Liver (tissue), 9 donors: ENCODE measurements around the gene LAMA5. TPM values are rescaled to one million over a fixed set of nuclear protein-coding genes. Genes with fewer than 3 reads are reported as not detected.

Experiments used
- DNase-seq: peaks from one replicate; pipeline ENCODE4 v3.0.0-alpha.2; 2017; ENCODE audit warnings: low spot score
- H3K27ac ChIP-seq, 2 donors: one replicate each; pipeline ENCODE4 v1.7.0; 2013; ENCODE audit warnings: inconsistent platforms in 2 of 2, low read length in 2 of 2, control low read depth in 1 of 2, low read depth in 1 of 2, mild to moderate bottlenecking in 1 of 2
- H3K27me3 ChIP-seq, 4 donors: one replicate each; pipeline versions ENCODE4 v1.6.1 to v1.7.0; 2013; ENCODE audit warnings: low read length in 3 of 4, inconsistent platforms in 1 of 4, mild to moderate bottlenecking in 1 of 4, moderate library complexity in 1 of 4; ENCODE audit not compliant: control insufficient read depth in 4 of 4, insufficient read depth in 4 of 4
- H3K36me3 ChIP-seq, 4 donors: one replicate each; pipeline versions ENCODE4 v1.6.1 to v1.7.0; 2013; ENCODE audit warnings: low read length in 3 of 4, mild to moderate bottlenecking in 3 of 4, low read depth in 1 of 4, moderate library complexity in 1 of 4; ENCODE audit not compliant: control insufficient read depth in 4 of 4, insufficient read depth in 3 of 4
- H3K4me1 ChIP-seq, 4 donors: one replicate each; pipeline versions ENCODE4 v1.6.1 to v1.7.0; 2013; ENCODE audit warnings: low read length in 3 of 4, mild to moderate bottlenecking in 3 of 4, moderate library complexity in 1 of 4; ENCODE audit not compliant: control insufficient read depth in 4 of 4, insufficient read depth in 4 of 4
- H3K4me3 ChIP-seq, 3 donors: one replicate each; pipeline versions ENCODE4 v1.6.1 to v1.7.0; 2013; ENCODE audit warnings: low read length in 3 of 3, control low read depth in 1 of 3, low read depth in 1 of 3, mild to moderate bottlenecking in 1 of 3
- H3K9ac ChIP-seq, 2 donors: one replicate each; pipeline ENCODE4 v1.7.0; 2013; ENCODE audit warnings: low read length in 2 of 2, mild to moderate bottlenecking in 2 of 2, moderate library complexity in 2 of 2, control low read depth in 1 of 2, low read depth in 1 of 2
- H3K9me3 ChIP-seq, 4 donors: one replicate each; pipeline versions ENCODE4 v1.6.1 to v1.7.0; 2013; ENCODE audit warnings: low read length in 3 of 4; ENCODE audit not compliant: control insufficient read depth in 4 of 4
- EGR1 ChIP-seq, 2 donors: IDR thresholded peaks; 2 replicates each; pipeline ENCODE4 v1.6.1; 2016 to 2018; ENCODE audit warnings: antibody characterized with exemption in 2 of 2, low read depth in 2 of 2
- FOXA1 ChIP-seq: IDR thresholded peaks from 2 replicates; pipeline ENCODE4 v1.6.1; 2016; ENCODE audit warnings: antibody characterized with exemption
- FOXA2 ChIP-seq: IDR thresholded peaks from 2 replicates; pipeline ENCODE4 v1.6.1; 2016; ENCODE audit warnings: antibody characterized with exemption
- GABPA ChIP-seq, 2 donors: IDR thresholded peaks in 1 of 2; conservative IDR thresholded peaks in 1 of 2; 2 replicates each; pipeline ENCODE4 v1.6.1; 2016; ENCODE audit warnings: antibody characterized with exemption in 2 of 2, mild to moderate bottlenecking in 1 of 2, moderate library complexity in 1 of 2
- HNF4A ChIP-seq, 2 donors: conservative IDR thresholded peaks; 2 replicates each; pipeline ENCODE4 v1.6.1; 2016; ENCODE audit warnings: antibody characterized with exemption in 2 of 2, mild to moderate bottlenecking in 2 of 2
- MAX ChIP-seq: IDR thresholded peaks from 2 replicates; pipeline ENCODE4 v1.6.1; 2016; ENCODE audit warnings: antibody characterized with exemption
- NR2F2 ChIP-seq: IDR thresholded peaks from 2 replicates; pipeline ENCODE4 v1.6.1; 2016; ENCODE audit warnings: antibody characterized with exemption
- REST ChIP-seq: IDR thresholded peaks from 2 replicates; pipeline ENCODE4 v1.6.1; 2016; ENCODE audit warnings: antibody characterized with exemption, mild to moderate bottlenecking
- RXRA ChIP-seq, 2 donors: IDR thresholded peaks; 2 replicates each; pipeline ENCODE4 v1.6.1; 2017 to 2018; ENCODE audit warnings: antibody characterized with exemption in 2 of 2, mild to moderate bottlenecking in 1 of 2
- SP1 ChIP-seq: IDR thresholded peaks from 2 replicates; pipeline ENCODE4 v1.6.1; 2018; ENCODE audit warnings: antibody characterized with exemption, mild to moderate bottlenecking
- YY1 ChIP-seq: IDR thresholded peaks from 2 replicates; pipeline ENCODE4 v1.6.1; 2016; ENCODE audit warnings: antibody characterized with exemption, mild to moderate bottlenecking
- ZBTB33 ChIP-seq: IDR thresholded peaks from 2 replicates; pipeline ENCODE4 v1.6.1; 2016; ENCODE audit warnings: antibody characterized with exemption
- WGBS: extraction: QIAGEN DNeasy Blood & Tissue Kit; methylation state at CpG from one replicate; pipeline ENCODE4 v1.1.7; 2013; 5-methylcytosine and 5-hydroxymethylcytosine counted together
- polyA plus RNA-seq, 2 donors: library from polyadenylated mRNA; stranded (reverse) in 1 of 2; unstranded in 1 of 2; fragments of 200-250 nt in 1 of 2; fragments of >200 nt in 1 of 2; fragmentation: Nextera tagmentation in 1 of 2; extraction: Ambion mirVana in 1 of 2; gene quantifications; one replicate each; pipeline versions ENCODE4 v1.2.1 to v1.2.3, GENCODE V29; 2013 to 2015
- total RNA-seq, 2 donors: library from RNA; depleted of rRNA; stranded (reverse); fragments of >200 nt; gene quantifications; one replicate each; pipeline ENCODE4 v1.2.3, GENCODE V29; 2014
- TF ChIP-seq, protein P1 (sequence below): fragments of 150-350 bp; IDR thresholded peaks from 2 replicates; pipeline ENCODE4 v1.5.1; 2017; ENCODE audit warnings: improper control_type of control experiment, low read depth, low read length; ENCODE audit not compliant: missing input control
- TF ChIP-seq, protein P2 (sequence below): IDR thresholded peaks from 2 replicates; pipeline ENCODE4 v1.6.1; 2016; ENCODE audit warnings: antibody characterized with exemption
- donor health status: healthy.
- donor health status: healthy.
- donor health status: healthy.
- donor health status: healthy.
- donor health status: healthy.

LAMA5 gene
- total and polyA plus RNA-seq, 4 donors, result 3.6 to 40.2 (median 13.7) TPM

- Histone ChIP-seq H3K4me1 (peaks cover 12 to 24% (median 18%) of the 10 kb centered on the region in 4 donors), H3K27me3 (no peaks in the 10 kb centered on the region), H3K9ac (no peak overlapping the region), H3K36me3 (no peaks in the 10 kb centered on the region), H3K27ac (no peak overlapping the region), H3K4me3 (no peak overlapping the region), H3K9me3 (no peaks in the 10 kb centered on the region)
- DNase-seq, result no peak
- 94% methylated on average over 9 of the region's 9 CpGs for WGBS
- TF ChIP-seq REST, result no peak
- no peak for TF ChIP-seq YY1
- no peak for TF ChIP-seq ZBTB33
- TF ChIP-seq HNF4A (conservative IDR thresholded peaks at IDR 0.05), result no peak
- TF ChIP-seq, protein P1, sequence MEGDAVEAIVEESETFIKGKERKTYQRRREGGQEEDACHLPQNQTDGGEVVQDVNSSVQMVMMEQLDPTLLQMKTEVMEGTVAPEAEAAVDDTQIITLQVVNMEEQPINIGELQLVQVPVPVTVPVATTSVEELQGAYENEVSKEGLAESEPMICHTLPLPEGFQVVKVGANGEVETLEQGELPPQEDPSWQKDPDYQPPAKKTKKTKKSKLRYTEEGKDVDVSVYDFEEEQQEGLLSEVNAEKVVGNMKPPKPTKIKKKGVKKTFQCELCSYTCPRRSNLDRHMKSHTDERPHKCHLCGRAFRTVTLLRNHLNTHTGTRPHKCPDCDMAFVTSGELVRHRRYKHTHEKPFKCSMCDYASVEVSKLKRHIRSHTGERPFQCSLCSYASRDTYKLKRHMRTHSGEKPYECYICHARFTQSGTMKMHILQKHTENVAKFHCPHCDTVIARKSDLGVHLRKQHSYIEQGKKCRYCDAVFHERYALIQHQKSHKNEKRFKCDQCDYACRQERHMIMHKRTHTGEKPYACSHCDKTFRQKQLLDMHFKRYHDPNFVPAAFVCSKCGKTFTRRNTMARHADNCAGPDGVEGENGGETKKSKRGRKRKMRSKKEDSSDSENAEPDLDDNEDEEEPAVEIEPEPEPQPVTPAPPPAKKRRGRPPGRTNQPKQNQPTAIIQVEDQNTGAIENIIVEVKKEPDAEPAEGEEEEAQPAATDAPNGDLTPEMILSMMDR, result no peak
- TF ChIP-seq MAX, result no peak
- no peak for TF ChIP-seq GABPA (IDR thresholded peaks at IDR 0.05 in 1 of 2, conservative IDR thresholded peaks at IDR 0.05 in 1 of 2)
- TF ChIP-seq, protein P2, sequence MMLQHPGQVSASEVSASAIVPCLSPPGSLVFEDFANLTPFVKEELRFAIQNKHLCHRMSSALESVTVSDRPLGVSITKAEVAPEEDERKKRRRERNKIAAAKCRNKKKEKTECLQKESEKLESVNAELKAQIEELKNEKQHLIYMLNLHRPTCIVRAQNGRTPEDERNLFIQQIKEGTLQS, result no peak
- TF ChIP-seq SP1, result no peak
- TF ChIP-seq NR2F2, result no peak
These were observed 37.1 kb upstream of the LAMA5 start for GRCh38 chr20:62404112-62404665.

DNA sequence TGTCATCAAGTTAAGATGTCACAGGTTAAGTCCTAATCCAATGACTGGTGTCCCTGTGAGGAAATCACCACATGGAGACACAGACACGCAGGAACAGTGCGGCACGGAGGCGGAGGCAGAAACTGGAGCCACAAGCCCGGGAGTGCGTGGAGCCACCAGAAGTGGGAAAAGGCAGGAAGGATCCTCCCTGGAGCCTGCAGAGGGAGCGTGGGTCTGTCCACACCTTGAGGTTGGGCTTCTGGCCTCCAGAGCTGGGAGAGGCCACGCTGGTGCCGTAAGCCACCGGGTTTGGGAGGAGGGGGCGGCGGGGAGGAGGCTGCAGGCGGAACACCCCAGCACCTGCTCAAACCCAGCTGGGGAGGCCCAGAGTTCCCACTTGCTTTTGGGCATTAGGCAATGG lies 36.2 kb upstream of the LAMA5 start:
- Histone ChIP-seq H3K27ac (no peak overlapping the region), H3K9me3 (no peaks in the 10 kb centered on the region), H3K9ac (no peak overlapping the region), H3K4me1 (peaks cover 12 to 24% (median 18%) of the 10 kb centered on the region in 4 donors), H3K36me3 (no peaks in the 10 kb centered on the region), H3K27me3 (no peaks in the 10 kb centered on the region), H3K4me3 (no peak overlapping the region)
- 95% methylated on average over 13 of the region's 13 CpGs for WGBS
- no peak for DNase-seq
- TF ChIP-seq FOXA2, result no peak
- no peak for TF ChIP-seq MAX
- no peak for TF ChIP-seq RXRA (IDR thresholded peaks at IDR 0.05)
- TF ChIP-seq EGR1 (IDR thresholded peaks at IDR 0.05; ENCODE audit: low read depth in 2 of 2), result no peak
- no peak for TF ChIP-seq REST
- TF ChIP-seq, protein P1, result no peak
- no peak for TF ChIP-seq FOXA1
- TF ChIP-seq ZBTB33, result no peak
